Thoracic aorta (tissue), 2 donors: ENCODE results near the gene MDC1. TPM values are rescaled to one million over a fixed set of nuclear protein-coding genes. Genes with fewer than 3 reads are reported as not detected.
"Not testable (repeated sequence)": the region's sequence is repeated elsewhere in the genome, so short reads cannot be mapped to it uniquely, and the experiment has no call there.

Source experiments
- ATAC-seq: fragments of 150-250 bp; one replicate; pipeline ENCODE4 v1.8.0; 2017; ENCODE audit warnings: low read depth; ENCODE audit not compliant: insufficient number of reproducible peaks, low FRiP score
- DNase-seq: peaks from one replicate; pipeline ENCODE4 v3.0.0-alpha.2; 2020; ENCODE audit warnings: low spot score
- H3K27ac ChIP-seq, 2 donors: fragments of 200-600 bp; sonication (generic); 1 replicate in 1 of 2; 2 replicates in 1 of 2; pipeline ENCODE4 v1.5.1; 2016; ENCODE audit warnings: mild to moderate bottlenecking in 2 of 2, moderate library complexity in 2 of 2
- H3K27me3 ChIP-seq: fragments of 200-600 bp; sonication (generic); replicated peaks from 2 replicates; pipeline ENCODE4 v1.6.0; 2016; ENCODE audit warnings: mild to moderate bottlenecking; ENCODE audit not compliant: insufficient read depth
- H3K36me3 ChIP-seq: fragments of 200-600 bp; sonication (generic); one replicate; pipeline ENCODE4 v1.5.1; 2016
- H3K4me1 ChIP-seq, 2 donors: fragments of 200-600 bp; sonication (generic); 1 replicate in 1 of 2; 2 replicates in 1 of 2; pipeline versions ENCODE4 v1.5.1 to v1.6.0; 2016; ENCODE audit warnings: low read depth in 2 of 2, mild to moderate bottlenecking in 1 of 2; ENCODE audit not compliant: control insufficient read depth in 1 of 2
- H3K4me3 ChIP-seq: fragments of 200-600 bp; sonication (generic); 2 replicates; pipeline ENCODE4 v1.5.1; 2016; ENCODE audit warnings: mild to moderate bottlenecking
- H3K9me3 ChIP-seq: fragments of 200-600 bp; sonication (generic); 2 replicates; pipeline ENCODE4 v1.5.1; 2016
- CTCF ChIP-seq: fragments of 200-600 bp; sonication (generic); IDR thresholded peaks from one replicate; pipeline ENCODE4 v1.5.1; 2019; ENCODE audit warnings: antibody characterized with exemption
- total RNA-seq, 2 donors: library from RNA; depleted of rRNA; stranded (reverse); fragments of >200 nt; gene quantifications; one replicate each; pipeline versions ENCODE4 v1.1.0 to v1.2.3, GENCODE V29; 2016

Gene MDC1
- total RNA-seq, 2 donors from 2014 or later, result 16.6 to 22.6 TPM

DNA sequence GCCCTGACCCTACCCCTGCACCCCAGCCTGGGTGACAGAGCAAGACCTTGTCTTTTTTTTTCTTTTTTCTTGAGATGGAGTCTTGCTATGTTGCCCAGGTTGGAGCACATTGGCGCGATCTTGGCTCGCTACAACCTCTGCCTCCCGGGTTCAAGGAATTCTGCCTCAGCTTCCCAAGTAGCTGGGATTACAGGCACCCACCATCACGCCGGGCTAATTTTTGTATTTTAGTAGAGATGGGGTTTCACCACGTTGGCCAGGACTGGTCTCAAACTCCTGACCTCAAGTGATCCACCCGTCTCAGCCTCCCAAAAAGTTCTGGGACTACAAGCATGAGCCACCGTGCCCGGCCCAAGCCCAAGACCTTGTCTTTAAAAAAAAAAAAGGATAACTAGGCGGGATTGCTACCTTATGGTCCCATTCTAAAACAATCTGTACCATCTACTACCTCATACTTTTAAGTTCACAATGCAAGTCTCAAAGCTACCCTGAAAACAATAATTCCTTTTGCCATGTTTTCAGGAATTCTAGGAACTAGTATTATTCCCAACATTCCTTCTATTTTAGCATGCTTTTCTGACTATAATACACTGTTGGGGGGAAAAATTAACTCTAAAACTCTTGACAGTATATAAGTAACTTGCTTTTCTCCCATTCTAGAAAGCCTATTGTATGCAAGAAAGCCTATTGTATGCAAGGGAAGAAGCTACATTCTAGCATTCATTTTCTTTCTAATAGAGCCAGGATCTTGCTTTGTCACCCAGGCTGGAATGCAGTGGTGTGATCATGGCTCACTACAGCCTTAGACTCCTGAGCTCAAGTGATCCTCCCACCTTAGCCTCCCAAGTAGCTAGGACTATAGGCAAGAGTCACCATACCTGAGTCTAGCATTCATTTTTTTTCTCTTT, 9.7 kb upstream of the MDC1 start:
- no peak for TF ChIP-seq CTCF
- Histone ChIP-seq H3K27ac (peak overlapping the region in 1 of 2 donors; percentile 36), H3K27me3 (no peaks in the 10 kb centered on the region), H3K4me3 (no peak overlapping the region), H3K36me3 (peaks cover 68% of the 10 kb centered on the region), H3K4me1 (peaks cover 12 to 61% of the 10 kb centered on the region in 2 donors), H3K9me3 (no peaks in the 10 kb centered on the region)
- ATAC-seq, result no peak
- DNase-seq, result no peak

GRCh38 chr6:30725713-30726505, 8.8 kb upstream of the MDC1 start:
- H3K4me3 ChIP-seq, result no peak overlapping the region
- no peaks in the 10 kb centered on the region for H3K27me3 ChIP-seq
- peaks cover 67% of the 10 kb centered on the region for H3K36me3 ChIP-seq
- H3K27ac ChIP-seq, result peak overlapping the region; percentile 26 to 40
- no peak for ATAC-seq
- no peaks in the 10 kb centered on the region for H3K9me3 ChIP-seq
- no peak for TF ChIP-seq CTCF
- peaks cover 12 to 60% of the 10 kb centered on the region in 2 donors for H3K4me1 ChIP-seq
- DNase-seq, result no peak

- peaks cover 58% of the 10 kb centered on the region for H3K36me3 ChIP-seq
- H3K4me3 ChIP-seq, result no peak overlapping the region
- peaks cover 12 to 56% of the 10 kb centered on the region in 2 donors for H3K4me1 ChIP-seq
- H3K27me3 ChIP-seq, result no peaks in the 10 kb centered on the region
- TF ChIP-seq CTCF, result no peak
- H3K27ac ChIP-seq, result peak overlapping the region in 1 of 2 donors; percentile 40
- DNase-seq (no peak), ATAC-seq (no peak)
- no peaks in the 10 kb centered on the region for H3K9me3 ChIP-seq
These were observed 8.0 kb upstream of the MDC1 start for GRCh38 chr6:30724906-30725667.

DNA sequence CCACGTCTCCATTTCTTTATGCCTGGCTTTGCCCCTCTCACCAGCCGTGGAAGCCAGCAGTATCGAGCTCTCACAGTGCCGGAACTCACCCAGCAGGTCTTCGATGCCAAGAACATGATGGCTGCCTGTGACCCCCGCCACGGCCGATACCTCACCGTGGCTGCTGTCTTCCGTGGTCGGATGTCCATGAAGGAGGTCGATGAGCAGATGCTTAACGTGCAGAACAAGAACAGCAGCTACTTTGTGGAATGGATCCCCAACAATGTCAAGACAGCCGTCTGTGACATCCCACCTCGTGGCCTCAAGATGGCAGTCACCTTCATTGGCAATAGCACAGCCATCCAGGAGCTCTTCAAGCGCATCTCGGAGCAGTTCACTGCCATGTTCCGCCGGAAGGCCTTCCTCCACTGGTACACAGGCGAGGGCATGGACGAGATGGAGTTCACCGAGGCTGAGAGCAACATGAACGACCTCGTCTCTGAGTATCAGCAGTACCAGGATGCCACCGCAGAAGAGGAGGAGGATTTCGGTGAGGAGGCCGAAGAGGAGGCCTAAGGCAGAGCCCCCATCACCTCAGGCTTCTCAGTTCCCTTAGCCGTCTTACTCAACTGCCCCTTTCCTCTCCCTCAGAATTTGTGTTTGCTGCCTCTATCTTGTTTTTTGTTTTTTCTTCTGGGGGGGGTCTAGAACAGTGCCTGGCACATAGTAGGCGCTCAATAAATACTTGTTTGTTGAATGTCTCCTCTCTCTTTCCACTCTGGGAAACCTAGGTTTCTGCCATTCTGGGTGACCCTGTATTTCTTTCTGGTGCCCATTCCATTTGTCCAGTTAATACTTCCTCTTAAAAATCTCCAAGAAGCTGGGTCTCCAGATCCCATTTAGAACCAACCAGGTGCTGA, 7.0 kb upstream of the MDC1 start:
- not testable (repeated sequence) for H3K27me3 ChIP-seq, H3K9me3 ChIP-seq, H3K4me3 ChIP-seq, DNase-seq, ATAC-seq
- Histone ChIP-seq H3K27ac (peak overlapping the region in 1 of 2 donors; percentile 40), H3K36me3 (peaks cover 48% of the 10 kb centered on the region), H3K4me1 (peaks cover 18 to 63% of the 10 kb centered on the region in 2 donors)

GRCh38 chr6:30723159-30723842, 6.2 kb upstream of the MDC1 start:
- H3K36me3 ChIP-seq, result peaks cover 44% of the 10 kb centered on the region
- peak overlapping the region in 1 of 2 donors; percentile 65 for H3K27ac ChIP-seq
- H3K27me3 ChIP-seq, H3K9me3 ChIP-seq, ATAC-seq, H3K4me3 ChIP-seq, DNase-seq: not testable (repeated sequence)
- peaks cover 18 to 68% of the 10 kb centered on the region in 2 donors for H3K4me1 ChIP-seq
